SH-SY5Y (cell line): ENCODE data around the gene GSK3B.

Source experiments
- GATA2 ChIP-seq: IDR thresholded peaks from 2 replicates; pipeline ENCODE4 v1.6.1; 2011; ENCODE audit warnings: mild to moderate bottlenecking, low read depth, low read length
- GATA3 ChIP-seq: IDR thresholded peaks from 2 replicates; pipeline ENCODE4 v1.6.1; 2011; ENCODE audit warnings: low read depth, mild to moderate bottlenecking, low read length, moderate library complexity

The GSK3B gene

GRCh38 chr3:120093911-120094775 lies at the start of gene GSK3B:
Gene GSK3B, minus strand, starts transcription at chr3:120094447. Its CDS starts 1,013 bp downstream, at chr3:120093434.
- no peak for TF ChIP-seq GATA2

- TF ChIP-seq GATA2, result no peak
- no peak for TF ChIP-seq GATA3
Measured at GRCh38 chr3:120143676-120144075, 49.4 kb upstream of the GSK3B start.

GRCh38 chr3:120142236-120142635 lies 48.0 kb upstream of the GSK3B start:
- no peak for TF ChIP-seq GATA3
- no peak for TF ChIP-seq GATA2

GRCh38 chr3:120140098-120140742 lies 46.0 kb upstream of the GSK3B start:
- TF ChIP-seq GATA3, result no peak
- no peak for TF ChIP-seq GATA2

- TF ChIP-seq GATA2 (no peak), GATA3 (no peak)
Measured at GRCh38 chr3:120139140-120139539, 44.9 kb upstream of the GSK3B start.

GRCh38 chr3:120137548-120137947 lies 43.3 kb upstream of the GSK3B start:
- TF ChIP-seq GATA2, result no peak
- TF ChIP-seq GATA3, result no peak

GRCh38 chr3:120130656-120131055 lies 36.4 kb upstream of the GSK3B start:
- no peak for TF ChIP-seq GATA2
- TF ChIP-seq GATA3, result no peak

GRCh38 chr3:120129718-120130513 lies 35.7 kb upstream of the GSK3B start:
- TF ChIP-seq GATA3, result no peak
- TF ChIP-seq GATA2, result no peak

- no peak for TF ChIP-seq GATA2
- TF ChIP-seq GATA3, result no peak
Measured at GRCh38 chr3:120129051-120129450, 34.8 kb upstream of the GSK3B start.

GRCh38 chr3:120125992-120126391 lies 31.7 kb upstream of the GSK3B start:
- TF ChIP-seq GATA2, result no peak
- TF ChIP-seq GATA3, result no peak

- TF ChIP-seq GATA3 (no peak), GATA2 (no peak)
Measured at GRCh38 chr3:120119846-120120510, 25.7 kb upstream of the GSK3B start.

GRCh38 chr3:120114981-120115380 lies 20.7 kb upstream of the GSK3B start:
- no peak for TF ChIP-seq GATA2
- no peak for TF ChIP-seq GATA3

- no peak for TF ChIP-seq GATA2
Measured at GRCh38 chr3:120114376-120114775, 20.1 kb upstream of the GSK3B start.

- no peak for TF ChIP-seq GATA3
- no peak for TF ChIP-seq GATA2
Measured at GRCh38 chr3:120113128-120114116, 19.2 kb upstream of the GSK3B start.
